ENCODE data around the gene PCGF2.
A peak's percentile ranks its signal among the peaks of the same experiment; 100 is the strongest.

PCGF2 gene

GRCh38 chr17:38748149-38748891, at the start of gene PCGF2 (continued):
- TF ChIP-seq ZNF362 (tag by site-specific recombination; IDR thresholded peaks at IDR 0.05) (no peak), ZNF513 (tag by site-specific recombination; IDR thresholded peaks at IDR 0.05) (no peak), ZNF341 (tag by site-specific recombination; IDR thresholded peaks at IDR 0.05; ENCODE audit: low read depth) (no peak; the same call in 1 of the 2 replicates), TRIM28 (IDR thresholded peaks at IDR 0.05; ENCODE audit: borderline replicate concordance, low read length) (no peak), PATZ1 (tag by site-specific recombination; IDR thresholded peaks at IDR 0.05) (peak; percentile 89), ZNF16 (tag by site-specific recombination; IDR thresholded peaks at IDR 0.05; ENCODE audit: low read depth) (no peak), OVOL3 (tag by site-specific recombination; IDR thresholded peaks at IDR 0.05) (no peak), ZNF391 (tag by site-specific recombination; IDR thresholded peaks at IDR 0.05; ENCODE audit: borderline replicate concordance, low read depth) (no peak), ZBTB8A (tag by site-specific recombination; IDR thresholded peaks at IDR 0.05) (peak; percentile 96), ZNF555 (tag by site-specific recombination; conservative IDR thresholded peaks at IDR 0.05) (no peak), ZBTB26 (tag by site-specific recombination; optimal IDR thresholded peaks at IDR 0.05) (no peak), ZNF132 (tag by site-specific recombination; IDR thresholded peaks at IDR 0.05; ENCODE audit: borderline replicate concordance) (no peak), IKZF3 (tag by site-specific recombination; IDR thresholded peaks at IDR 0.05) (peak; percentile 98), ZBTB6 (tag by site-specific recombination; IDR thresholded peaks at IDR 0.05) (0 out of 2 replicates have a peak, but pooled peaks have one; percentile 10), ZSCAN18 (tag by site-specific recombination; IDR thresholded peaks at IDR 0.05) (no peak), GLI2 (tag by site-specific recombination; IDR thresholded peaks at IDR 0.05; ENCODE audit: borderline replicate concordance, low read depth) (no peak), ZNF596 (tag by site-specific recombination; IDR thresholded peaks at IDR 0.05) (0 out of 2 replicates have a peak, but pooled peaks have one; percentile 2), ZNF426 (tag by site-specific recombination; IDR thresholded peaks at IDR 0.05) (no peak), ZFHX2 (tag by site-specific recombination; conservative IDR thresholded peaks at IDR 0.05) (0 out of 2 replicates have a peak, but pooled peaks have one; percentile 31), ZNF324 (tag by site-specific recombination; IDR thresholded peaks at IDR 0.05) (no peak; the same call in 1 of the 2 replicates), ZBTB7A (tag by site-specific recombination; IDR thresholded peaks at IDR 0.05; ENCODE audit: low read depth) (peak; percentile 56; the same call in 1 of the 2 replicates), ATF2 (tag by site-specific recombination; IDR thresholded peaks at IDR 0.05; ENCODE audit: low read depth) (no peak), ZNF791 (tag by site-specific recombination; IDR thresholded peaks at IDR 0.05) (no peak), ZNF350 (tag by site-specific recombination; IDR thresholded peaks at IDR 0.05) (no peak), ZBTB17 (tag by site-specific recombination; IDR thresholded peaks at IDR 0.05) (no peak), ZSCAN4 (tag by site-specific recombination; IDR thresholded peaks at IDR 0.05) (no peak)
